HG03342 (cell line): ENCODE results near the gene KCNH4.
"Not testable (repeated sequence)": the region's sequence is repeated elsewhere in the genome, so short reads cannot be mapped to it uniquely, and the experiment has no call there.

ENCODE experiments used
- ATAC-seq: cut with Tn5 transposase; IDR thresholded peaks from one replicate; pipeline ENCODE4 v1.9.1; 2021; ENCODE audit warnings: mild to moderate bottlenecking, moderate library complexity; ENCODE audit not compliant: unreplicated experiment

The KCNH4 gene

DNA sequence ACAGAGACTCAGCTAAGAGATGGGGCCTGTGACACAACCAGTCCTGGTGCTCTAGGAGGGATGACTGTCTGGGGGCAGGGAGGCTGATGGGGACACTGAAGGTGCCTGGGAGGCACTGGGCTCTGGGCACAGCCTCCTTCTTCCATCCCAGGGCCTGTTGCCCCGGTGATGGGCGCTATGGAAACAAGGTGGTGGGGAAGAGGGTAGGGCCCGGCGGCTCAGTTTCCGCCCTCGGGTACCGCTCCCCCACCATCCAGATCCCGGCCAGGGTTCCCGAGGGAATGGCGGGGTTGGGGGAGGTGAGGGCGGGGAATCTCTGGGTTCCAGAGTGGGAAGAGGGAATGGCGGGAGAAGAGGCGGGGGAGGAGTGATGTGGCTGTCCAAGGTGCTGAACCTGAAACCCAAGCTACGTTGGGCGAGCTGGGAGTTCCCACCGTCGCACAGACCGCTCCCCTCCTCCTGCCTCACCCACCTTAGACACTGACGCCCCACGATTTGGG, 981 bp downstream of the KCNH4 start:
- ATAC-seq, result no peak

DNA sequence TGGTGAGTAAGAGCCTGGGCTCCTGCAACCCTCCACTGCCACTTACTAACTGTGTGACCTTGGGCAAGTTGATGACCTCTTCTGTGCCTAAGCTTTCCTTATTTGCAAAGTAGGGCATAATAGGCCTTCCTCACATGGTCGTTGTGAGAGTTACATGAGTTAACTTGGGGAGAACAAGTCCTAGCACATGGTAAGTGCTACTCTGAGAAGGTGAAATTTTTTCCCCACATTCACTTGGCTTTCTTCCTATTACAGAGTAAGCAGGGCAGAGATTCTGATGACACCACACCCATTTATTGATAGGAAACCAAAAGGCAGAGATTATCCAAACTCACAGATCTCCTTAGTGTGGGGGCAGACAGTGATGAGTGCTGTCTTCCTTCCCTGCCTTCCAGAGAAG, 1.6 kb downstream of the KCNH4 start:
- no peak for ATAC-seq

DNA sequence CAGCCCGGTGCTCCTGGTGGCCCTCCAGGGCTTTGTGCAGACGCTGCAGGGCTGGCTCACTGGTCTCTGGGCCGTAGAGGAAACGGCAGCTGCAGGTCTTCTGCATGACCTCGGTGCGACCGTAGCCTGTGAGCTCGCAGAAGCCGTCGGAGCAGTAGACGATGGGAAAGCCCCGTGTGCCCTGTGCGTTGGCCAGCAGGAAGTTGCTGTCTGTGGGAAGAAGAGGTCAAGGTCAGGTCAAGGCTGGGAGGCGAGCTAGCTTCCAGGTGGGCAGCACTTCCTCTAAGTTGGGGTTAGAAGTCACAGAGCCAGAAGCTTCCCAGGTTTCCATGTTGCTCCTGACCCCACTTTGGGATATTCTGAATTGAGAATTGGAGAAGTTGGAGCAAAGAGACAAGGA, 2.1 kb downstream of the KCNH4 start:
- no peak for ATAC-seq

DNA sequence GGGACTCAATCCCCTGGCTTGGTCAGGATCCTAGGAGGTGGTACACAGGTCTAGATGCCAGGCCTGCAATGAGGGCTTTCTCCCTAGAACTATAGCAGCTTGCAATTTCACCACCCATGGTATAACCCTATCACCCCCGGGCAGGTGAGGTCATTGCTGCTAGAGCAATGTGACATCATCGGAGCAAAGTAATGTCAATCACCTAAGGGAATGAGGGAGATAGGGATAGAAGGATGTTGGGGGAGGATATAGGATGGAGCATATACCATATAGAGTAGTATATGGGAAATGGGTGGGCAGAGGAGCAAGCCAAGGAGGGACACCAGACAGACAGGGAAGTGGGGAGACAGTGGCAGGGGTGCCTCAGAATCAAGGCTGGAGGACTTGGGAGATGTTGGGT, 3.3 kb downstream of the KCNH4 start:
- ATAC-seq, result no peak

DNA sequence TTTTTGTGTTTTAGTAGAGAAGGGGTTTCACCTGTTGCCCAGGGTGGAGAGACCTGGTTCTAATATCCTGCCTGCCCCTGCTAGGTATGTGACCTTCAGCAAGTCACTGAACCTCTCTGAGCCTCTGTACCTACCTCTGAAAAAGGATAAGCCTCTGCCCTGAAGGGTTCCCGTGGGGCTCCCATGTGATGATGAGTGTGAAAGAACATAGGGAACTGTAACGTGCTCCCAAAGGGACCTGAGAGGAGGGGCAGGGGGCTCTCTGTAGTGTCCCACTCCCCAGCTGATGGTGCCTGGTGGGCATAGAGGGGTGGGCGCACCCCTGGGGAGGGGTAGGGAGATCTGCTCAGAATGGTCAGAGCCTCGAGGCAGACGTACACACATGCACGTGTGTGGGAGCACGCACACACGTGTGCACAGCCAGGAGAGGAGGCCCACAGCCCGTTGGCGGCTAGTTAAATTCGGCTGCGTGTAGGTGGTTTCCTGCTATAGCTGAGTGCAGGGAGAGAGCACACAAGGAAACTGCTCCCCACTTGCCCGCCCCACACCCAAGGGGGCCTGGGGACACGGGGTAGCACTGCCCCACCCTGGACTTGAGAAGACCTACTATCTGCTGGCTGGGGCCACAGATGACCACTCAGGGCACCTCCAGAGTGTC, 6.7 kb downstream of the KCNH4 start:
- ATAC-seq, result no peak

DNA sequence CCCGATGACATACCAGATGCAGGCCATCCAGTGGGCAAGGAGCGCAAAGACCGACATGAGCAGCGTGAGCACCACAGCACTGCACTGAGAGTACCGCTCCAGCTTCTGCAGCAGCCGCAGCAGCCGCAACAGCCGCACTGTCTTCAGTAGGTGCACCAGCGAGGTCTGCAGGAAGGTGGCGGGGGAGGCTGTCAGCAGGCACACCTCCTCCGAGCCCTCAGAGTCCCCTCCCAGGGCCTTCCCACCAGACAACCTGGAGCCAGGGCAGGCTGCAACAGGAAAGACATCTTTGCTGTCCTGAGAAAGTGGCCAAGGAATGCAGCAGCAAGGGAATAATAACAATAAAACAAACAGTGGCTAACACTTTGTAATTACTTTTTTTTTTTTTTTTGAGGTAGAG, 9.1 kb downstream of the KCNH4 start:
- no peak for ATAC-seq

DNA sequence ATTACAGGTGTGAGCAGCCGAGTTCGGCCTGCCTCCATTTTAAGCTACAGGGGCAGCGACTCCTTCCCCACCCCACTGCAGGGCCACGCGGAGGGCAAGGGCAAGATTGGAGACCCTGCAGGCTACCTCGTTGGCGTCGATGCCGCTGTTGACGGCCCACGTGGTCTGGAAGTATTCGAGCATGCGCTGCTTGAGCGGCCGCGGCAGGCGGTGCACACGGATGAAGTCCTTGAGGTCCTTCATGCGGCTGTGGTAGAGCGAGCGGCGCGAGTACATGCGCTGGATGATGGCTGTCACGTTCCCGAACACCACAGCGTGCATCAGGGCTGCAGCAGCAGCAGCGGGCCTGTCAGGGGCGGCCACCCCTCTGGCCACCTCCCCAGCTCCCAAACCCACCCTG, 11.6 kb downstream of the KCNH4 start:
- ATAC-seq, result no peak

DNA sequence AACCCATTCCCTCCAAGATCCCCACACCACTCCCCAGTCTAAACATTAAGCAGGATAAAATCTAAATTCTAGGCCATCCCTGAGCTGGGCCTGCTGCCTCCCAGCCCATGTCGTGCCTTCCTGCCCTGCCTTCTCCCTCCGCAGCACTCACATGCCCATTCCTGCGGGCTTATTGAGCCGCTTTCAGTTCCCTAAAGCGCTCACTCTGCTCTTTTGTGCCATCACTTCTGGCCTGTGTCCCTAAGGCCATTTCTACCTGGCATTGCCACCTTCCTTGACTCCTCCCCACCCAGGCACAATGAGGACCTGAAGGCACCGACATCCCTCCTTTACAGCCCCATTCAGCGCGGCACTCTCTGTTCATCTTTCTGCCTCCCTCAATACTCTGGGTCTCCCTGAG, 13.1 kb downstream of the KCNH4 start:
- ATAC-seq, result no peak

DNA sequence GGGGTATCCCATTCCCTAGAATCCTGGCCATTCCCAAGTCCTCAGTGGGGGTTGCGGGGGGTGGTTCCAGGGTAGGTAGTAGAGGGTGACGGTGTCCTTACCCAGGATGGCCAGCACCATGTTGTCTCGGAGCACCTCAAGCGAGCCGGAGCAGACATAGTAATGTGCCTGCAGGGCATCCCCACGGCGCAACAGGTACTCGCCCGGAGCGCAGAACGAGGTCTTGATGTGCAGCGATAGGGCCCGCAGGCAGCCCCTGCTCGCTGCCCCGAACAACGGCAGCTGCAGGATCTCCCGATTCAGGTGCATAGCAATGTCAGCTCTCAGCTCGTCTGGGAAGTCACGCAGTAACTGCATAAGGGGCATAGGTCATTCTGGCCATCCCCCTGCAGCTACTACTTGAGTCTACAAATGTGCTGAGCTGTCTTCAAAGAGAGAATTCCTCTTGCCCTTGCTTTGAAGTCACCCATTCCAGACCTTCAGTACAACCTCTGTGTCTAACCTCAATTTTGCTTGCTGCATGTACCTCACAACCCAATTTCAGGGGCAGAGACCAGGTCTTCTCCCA, 14.7 kb downstream of the KCNH4 start:
- no peak for ATAC-seq

DNA sequence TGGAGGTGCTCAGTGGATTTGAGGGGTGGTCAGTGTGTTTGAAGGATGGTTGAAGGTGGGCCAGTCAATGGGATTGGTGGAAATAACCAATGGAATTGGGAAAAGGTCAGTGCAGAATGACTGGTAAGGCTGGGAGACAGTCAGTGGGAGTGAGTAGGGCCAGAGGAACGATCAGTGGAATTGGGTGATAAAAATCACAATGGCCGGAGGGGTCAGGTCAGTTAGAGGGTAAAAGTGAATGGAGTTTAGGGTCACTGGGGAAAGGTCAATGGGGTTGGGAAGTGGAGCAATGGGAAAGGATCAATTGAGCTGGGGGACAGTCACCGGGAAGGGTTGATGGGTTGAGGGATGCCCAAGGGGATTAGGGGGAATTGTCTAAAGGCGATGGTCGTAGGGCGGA, 15.2 kb downstream of the KCNH4 start:
- no peak for ATAC-seq

DNA sequence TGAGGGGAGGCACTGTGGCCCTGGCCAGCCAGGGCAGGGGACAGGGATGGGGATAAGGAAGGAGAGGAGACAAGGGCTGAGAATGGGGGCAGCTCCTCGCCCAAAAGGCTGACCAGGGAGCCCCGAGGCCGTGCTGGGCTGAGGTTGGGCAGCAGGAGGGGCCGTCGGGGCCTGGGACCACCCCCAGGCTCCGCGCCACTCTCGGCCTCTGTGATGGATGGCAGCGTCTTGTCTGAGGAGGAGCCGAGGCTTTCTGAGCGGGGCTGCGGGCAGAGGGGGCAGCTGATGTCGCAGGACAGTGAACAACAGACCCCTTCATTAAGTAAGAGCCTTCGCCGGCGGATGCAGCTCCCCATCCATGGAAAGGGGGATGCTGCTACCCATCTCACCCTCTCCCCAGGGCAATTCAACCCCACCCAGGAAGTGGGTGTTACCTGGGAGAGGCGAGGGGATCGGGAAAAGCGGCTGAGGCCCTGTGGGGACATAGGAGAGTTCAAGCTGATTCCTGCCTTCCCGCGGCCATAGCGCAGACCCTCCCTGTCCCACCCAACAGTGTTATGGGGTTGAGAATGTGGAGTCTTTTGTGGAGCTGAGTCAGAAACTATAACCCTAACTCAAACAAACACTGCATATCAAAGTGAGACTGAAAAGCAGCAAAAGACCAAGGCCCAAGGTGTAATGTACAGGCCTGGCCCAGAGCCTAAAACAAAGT, 17.1 kb downstream of the KCNH4 start:
- ATAC-seq, result no peak

DNA sequence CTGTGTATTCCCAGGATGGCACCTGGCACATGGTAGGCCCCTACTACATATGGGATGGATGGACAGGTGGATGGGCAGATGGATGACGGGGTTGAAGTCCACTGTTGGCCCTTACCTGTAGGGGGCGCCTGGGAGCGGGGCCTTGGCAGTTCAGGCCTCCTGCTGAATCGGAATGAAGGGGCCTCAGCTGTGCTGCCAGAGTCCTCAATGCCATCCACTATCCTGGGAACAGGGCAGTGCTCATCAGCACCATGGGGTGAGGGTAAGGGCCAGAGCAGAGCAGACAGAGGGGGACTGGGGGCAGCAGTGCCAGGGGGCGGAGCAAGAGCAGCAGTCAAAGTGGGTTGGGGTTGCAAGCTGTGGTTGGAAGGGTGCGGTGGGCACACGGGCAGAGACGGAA, 17.8 kb downstream of the KCNH4 start:
- no peak for ATAC-seq

DNA sequence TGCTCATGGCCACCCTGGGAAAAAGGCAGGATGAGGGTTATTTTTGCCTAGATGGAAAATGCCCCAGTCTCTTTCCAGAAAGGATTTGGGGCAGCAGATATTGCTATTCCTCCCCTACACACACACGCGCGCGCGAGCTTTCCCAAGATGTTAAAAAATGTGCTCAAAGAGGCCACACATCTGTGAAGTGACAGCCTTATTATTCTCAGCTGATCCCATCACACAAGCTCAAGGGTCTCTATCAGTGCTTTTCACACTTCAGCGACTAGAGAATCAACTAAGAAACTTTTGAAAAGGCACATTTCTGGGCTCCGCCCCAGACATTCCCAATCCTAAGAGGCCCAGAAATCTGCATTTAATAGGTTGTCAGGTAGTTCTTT, 20.4 kb downstream of the KCNH4 start:
- ATAC-seq, result no peak

DNA sequence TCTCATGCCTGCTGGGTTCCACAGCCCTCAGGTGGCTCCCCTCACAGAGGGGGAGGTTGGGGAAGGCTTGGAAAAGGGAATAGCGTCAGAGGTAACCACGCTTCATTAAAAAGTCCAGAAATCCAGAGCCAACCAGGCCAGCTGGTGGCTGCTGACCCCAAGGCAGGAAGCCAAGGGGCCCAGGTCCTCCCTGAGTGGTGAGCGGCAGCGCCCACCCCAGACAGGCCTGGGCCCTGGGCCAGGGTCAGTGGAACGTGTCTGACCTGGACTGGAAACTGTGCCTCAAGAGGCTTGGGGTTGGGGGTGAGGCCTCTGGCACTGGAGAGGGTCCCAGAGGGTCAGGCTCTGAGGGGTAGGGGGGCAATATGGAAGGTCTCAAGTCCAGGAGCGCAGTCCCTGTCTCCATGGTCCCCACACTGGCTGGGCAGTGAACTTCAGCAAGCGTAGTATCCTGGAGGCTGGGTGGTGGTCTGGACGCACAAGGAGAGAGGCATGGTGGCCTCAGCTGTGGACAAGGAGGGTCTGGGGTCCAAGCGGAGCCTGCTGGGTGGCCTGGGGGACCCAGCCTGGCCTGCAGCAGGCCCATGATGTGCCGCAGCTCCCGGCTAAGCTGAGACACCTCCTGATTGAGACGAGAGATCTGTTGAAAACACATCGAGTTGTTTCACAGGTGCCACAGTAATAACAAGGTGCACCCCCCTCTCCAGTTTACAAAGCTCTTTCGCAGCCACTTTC, 21.0 kb downstream of the KCNH4 start:
- no peak for ATAC-seq

DNA sequence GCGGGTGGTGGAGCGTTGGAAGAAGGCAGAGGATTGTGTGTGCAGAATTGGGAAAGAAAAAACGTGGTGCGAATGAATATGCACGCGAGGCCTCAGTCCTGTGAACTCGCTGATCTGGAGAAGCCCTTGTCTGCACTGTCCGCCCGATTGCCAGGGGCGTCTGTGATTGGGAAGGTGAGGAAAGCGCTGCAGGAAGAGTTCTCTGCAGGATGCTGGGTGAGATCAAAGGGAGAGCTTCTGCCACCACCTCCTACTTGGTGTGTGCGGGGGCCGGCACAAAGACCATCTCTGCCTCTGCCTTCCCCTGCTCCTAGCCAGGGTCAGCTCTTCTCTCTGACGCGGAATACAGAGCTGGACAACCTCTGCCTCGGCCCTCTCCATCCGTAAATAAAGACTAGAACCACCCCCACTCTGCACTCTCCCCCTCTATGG, 25.3 kb downstream of the KCNH4 start:
- no peak for ATAC-seq

DNA sequence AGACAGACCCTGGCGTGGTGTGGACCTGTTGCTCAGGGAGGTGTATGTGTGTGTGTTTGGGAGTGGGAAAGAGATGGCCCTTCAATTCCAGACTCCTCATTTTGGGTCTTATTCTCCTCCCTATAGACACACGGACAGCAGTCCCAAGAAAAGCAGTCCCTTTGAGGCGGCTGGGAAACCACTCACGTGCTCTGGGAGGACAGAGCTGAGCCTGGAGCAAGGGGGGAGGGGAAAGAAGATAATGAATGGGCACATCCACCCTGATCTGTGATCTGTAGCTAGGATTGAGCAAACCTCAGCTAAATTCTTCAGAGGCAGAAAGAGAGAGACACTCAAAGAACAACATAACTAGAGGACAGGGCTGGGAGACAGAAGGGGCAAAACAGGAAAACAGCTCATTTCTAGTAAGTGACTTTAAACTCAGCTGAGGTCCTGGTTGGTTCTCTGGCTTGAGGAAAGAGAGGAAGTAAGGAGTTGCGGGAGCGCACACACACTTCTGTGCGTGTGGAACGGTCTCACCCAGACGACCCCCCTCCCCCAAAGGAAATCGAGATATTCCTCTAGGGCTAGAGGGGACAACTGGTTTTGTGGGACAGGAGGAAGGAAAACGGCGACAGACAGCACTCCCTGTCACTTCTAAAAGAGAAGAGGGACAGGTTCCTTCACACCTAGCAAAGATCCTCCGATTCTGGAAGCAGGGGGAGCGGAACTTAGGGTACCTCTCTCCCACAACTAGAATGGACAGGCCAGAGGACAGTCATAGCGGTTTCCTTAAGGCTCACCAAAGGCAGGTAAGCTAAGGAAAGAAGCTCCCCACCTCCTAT, 26.8 kb downstream of the KCNH4 start:
- ATAC-seq, result no peak

DNA sequence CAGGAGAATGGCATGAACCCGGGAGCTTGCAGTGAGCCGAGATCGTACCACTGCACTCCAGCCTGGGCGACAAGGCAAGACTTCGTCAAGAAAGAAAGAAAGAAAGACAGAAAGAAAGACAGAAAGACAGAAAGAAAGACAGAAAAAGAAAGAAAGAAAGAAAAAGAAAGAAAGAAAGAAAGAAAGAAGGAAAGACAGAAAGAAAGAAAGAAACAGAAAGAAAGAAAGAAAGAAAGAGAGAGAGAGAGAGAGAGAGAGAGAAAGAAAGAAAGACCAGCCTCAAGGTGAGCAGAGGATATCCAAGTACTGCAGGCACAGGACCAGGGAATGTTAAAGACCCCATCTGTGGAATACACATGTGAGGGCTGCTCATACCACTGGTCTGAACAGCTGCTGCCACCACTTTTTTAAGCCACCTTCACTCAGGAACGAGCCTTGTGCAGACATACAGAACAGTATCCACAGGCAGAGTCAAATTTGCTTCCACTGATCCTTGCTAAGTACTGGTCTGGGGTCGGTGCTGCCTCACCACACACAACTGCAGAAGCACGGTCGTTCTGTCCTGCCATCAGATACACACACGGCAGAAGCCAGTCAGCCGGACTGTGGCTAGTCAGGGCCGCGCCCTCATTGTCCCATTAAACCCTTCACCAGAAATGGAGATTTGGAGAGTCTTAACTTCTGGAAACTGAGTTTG, 33.9 kb downstream of the KCNH4 start:
- no peak for ATAC-seq

DNA sequence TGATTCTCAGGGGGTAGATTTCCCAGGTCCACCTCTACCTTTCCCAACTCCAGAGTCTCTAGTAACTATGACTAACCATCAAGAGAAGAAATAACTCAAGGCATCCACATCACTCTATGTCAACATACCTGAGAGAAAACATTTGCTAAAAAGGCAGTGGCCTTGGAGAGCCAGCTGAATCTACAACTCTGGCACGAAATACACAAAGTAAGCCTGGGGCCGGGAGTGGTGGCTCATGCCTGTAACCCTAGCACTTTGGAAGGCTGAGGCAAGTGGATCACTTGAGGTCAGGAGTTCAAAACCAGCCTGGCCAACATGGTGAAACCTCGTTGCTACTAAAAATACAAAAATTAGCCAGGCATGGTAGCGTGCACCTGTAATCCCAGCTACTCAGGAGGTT, 37.8 kb downstream of the KCNH4 start:
- ATAC-seq, result not testable (repeated sequence)

DNA sequence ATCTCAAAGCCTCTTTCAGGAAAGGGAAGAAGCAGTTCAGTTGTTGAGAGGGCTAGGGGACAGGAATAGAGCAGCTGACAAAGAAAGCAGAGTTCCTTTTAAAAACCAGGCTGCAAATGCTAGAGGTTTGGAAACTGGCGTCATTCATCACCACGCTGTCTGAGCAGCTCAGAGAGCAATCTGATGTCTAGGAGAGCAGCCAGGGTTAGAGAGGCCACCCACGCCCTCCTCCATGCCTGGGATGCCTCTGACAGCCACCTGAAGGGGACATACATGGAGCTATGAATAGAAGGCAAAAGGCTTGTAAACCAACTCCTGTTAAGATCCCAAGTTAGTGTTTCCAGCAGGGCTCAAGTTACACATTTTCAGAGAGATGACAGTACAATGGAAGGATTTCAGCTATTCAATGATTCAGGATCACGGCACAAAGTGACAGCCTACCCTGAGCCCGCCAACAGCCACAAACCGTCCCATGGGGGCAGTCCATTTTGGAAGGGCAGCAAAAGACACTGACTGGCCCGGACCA, 38.5 kb downstream of the KCNH4 start:
- ATAC-seq, result no peak

DNA sequence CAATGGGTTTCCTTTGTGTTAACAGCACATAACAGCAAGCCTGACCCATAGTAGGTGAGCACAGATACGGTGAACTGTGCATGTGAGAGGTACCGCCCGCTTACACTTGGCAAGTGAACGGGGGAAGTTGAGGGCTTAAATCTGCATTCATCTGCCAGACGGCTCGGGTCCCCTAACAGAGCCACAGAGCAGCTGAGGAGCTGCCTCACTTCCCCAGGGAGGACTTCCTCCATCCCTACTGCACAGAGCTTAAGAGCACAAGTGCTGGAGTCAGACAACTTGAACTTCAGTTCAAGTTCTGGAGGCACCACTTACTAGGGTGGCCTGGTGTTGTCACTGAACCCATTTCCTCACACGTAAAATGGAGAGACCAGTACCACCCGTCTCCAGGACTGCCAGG, 39.6 kb downstream of the KCNH4 start:
- ATAC-seq, result no peak
